OCI-LY7 (cell line): ENCODE results near the gene SLC48A1. TPM values are rescaled to one million over a fixed set of nuclear protein-coding genes. Genes with fewer than 3 reads are reported as not detected.

Experiments
- BruUV-seq: library from RNA; stranded (reverse); fragments of 400-500 nt; replicated peaks from 2 replicates; lab custom pipeline; 2021; lab: Mats Ljungman, UMichigan
- CTCF ChIA-PET: fragments of 300-600 bp; sonication (Branson Sonifier 250); formaldehyde crosslinking; loops from one replicate; lab custom pipeline; 2022; ENCODE audit warnings: antibody characterized with exemption; ENCODE audit not compliant: unreplicated experiment; lab: Charles Lee
- POLR2A ChIA-PET: fragments of 300-600 bp; sonication (Branson Sonifier 250); formaldehyde crosslinking; loops from one replicate; lab custom pipeline; 2022; ENCODE audit warnings: antibody characterized with exemption; lab: Charles Lee
- DNase-seq: peaks from one replicate; pipeline ENCODE4 v3.0.0-alpha.2; 2015; ENCODE audit warnings: low spot score
- H2AFZ ChIP-seq: fragments of 200-600 bp; sonication (generic), shearing (Covaris generic); 2 replicates; pipeline ENCODE4 v1.6.1; 2014; ENCODE audit warnings: mild to moderate bottlenecking, antibody characterized with exemption, low read length, moderate library complexity
- H3K27ac ChIP-seq: fragments of 200-600 bp; sonication (generic); 2 replicates; pipeline ENCODE4 v1.5.1; 2014; ENCODE audit warnings: mixed run types, low read depth, mild to moderate bottlenecking, moderate library complexity, low read length, inconsistent platforms; ENCODE audit not compliant: poor library complexity, severe bottlenecking
- H3K36me3 ChIP-seq: fragments of 200-600 bp; sonication (generic); 2 replicates; pipeline ENCODE4 v1.6.1; 2014; ENCODE audit warnings: mild to moderate bottlenecking, antibody characterized with exemption, low read length, moderate library complexity, mixed read lengths; ENCODE audit not compliant: insufficient read depth
- H3K4me1 ChIP-seq: fragments of 200-600 bp; sonication (generic); 2 replicates; pipeline ENCODE4 v1.5.1; 2014; ENCODE audit warnings: mild to moderate bottlenecking, low read length; ENCODE audit not compliant: insufficient read depth, poor library complexity, severe bottlenecking
- H3K4me2 ChIP-seq: fragments of 200-600 bp; sonication (generic); 2 replicates; pipeline ENCODE4 v1.6.1; 2014; ENCODE audit warnings: mild to moderate bottlenecking, low read length
- H3K4me3 ChIP-seq: fragments of 200-600 bp; sonication (generic); 2 replicates; pipeline ENCODE4 v1.5.1; 2014; ENCODE audit warnings: mild to moderate bottlenecking, low read depth, low read length; ENCODE audit not compliant: poor library complexity, severe bottlenecking
- H3K79me2 ChIP-seq: fragments of 200-600 bp; sonication (generic); 2 replicates; pipeline ENCODE4 v1.6.1; 2016; ENCODE audit warnings: low read depth, mild to moderate bottlenecking, low read length, moderate library complexity, mixed read lengths; ENCODE audit not compliant: insufficient read depth
- H3K9me2 ChIP-seq: fragments of 200-600 bp; sonication (generic); 2 replicates; pipeline ENCODE4 v1.6.1; 2016; ENCODE audit warnings: mild to moderate bottlenecking, low read length, mixed read lengths; ENCODE audit not compliant: insufficient read depth
- H3K9me3 ChIP-seq: fragments of 200-600 bp; sonication (generic); 2 replicates; pipeline ENCODE4 v1.6.1; 2014; ENCODE audit warnings: mild to moderate bottlenecking, mixed run types, low read length, mixed read lengths
- H4K20me1 ChIP-seq: fragments of 200-600 bp; sonication (generic); 2 replicates; pipeline ENCODE4 v1.6.1; 2014; ENCODE audit warnings: mild to moderate bottlenecking, antibody characterized with exemption, low read length, moderate library complexity, mixed read lengths; ENCODE audit not compliant: insufficient read depth
- EZH2phosphoT487 ChIP-seq: fragments of 200-600 bp; sonication (generic); IDR thresholded peaks from 2 replicates; pipeline ENCODE4 v1.6.1; 2018; ENCODE audit warnings: low read depth, borderline replicate concordance, mild to moderate bottlenecking, mixed run types, antibody characterized with exemption, low read length, moderate library complexity, mixed read lengths
- intact Hi-C: fragments of 100-400 bp; cut with micrococcal nuclease; formaldehyde crosslinking; loops from one replicate; pipeline ENCODE4 v1.10.0; 2022; ENCODE audit not compliant: unreplicated experiment
- total RNA-seq, 2 experiments: library from RNA; depleted of rRNA in 1 of 2; stranded (reverse); fragments of >200 nt in 1 of 2; shearing (Covaris generic) in 1 of 2; gene quantifications; 2 replicates each; pipeline ENCODE4 v1.2.3, GENCODE V29; 2014 to 2022
- TF ChIP-seq, protein P1 (sequence below): fragments of 200-600 bp; sonication (generic); conservative IDR thresholded peaks from 2 replicates; pipeline ENCODE4 v1.5.1; 2014; ENCODE audit warnings: mild to moderate bottlenecking, antibody characterized with exemption, low read length, moderate library complexity, mixed read lengths

The SLC48A1 gene
- total RNA-seq, 2 experiments from 2014 or later, result 9.6 to 12.0 TPM

DNA sequence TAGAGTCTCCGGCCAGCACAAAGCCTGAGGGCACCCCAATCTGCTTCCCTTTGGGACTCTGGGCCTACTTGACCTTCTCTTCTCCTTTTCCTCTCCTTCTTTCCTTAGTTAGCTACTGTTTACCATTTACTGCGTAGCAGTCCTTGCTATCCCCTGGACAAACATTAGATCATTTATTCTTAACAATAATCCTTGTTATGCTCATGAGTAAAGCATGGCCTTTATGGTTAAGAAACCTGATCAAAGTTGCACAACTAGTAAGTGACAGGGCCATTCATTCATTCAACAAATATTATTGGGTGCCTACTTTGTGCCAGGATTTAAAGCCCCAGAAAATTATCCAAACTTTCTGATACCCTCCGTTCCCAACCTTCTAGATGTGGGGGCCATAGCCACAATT lies 49.8 kb downstream of the SLC48A1 start:
- Histone ChIP-seq H2AFZ (no peak overlapping the region), H3K36me3 (no peaks in the 10 kb centered on the region), H3K9me2 (no peaks in the 10 kb centered on the region), H4K20me1 (0 out of 2 replicates have a peak, but pooled peaks cover 3% of the 10 kb centered on the region), H3K4me2 (no peak overlapping the region), H3K27ac (no peak overlapping the region), H3K4me3 (no peak overlapping the region), H3K79me2 (peaks cover 14% of the 10 kb centered on the region), H3K4me1 (peaks cover 66% of the 10 kb centered on the region), H3K9me3 (no peaks in the 10 kb centered on the region)
- intact Hi-C loops, result no loop called here
- BruUV-seq, result no TSS peak
- POLR2A ChIA-PET, result interaction anchor here (1.3 to 7.9 kb wide), 2 partner anchors 10 kb away, joined by 11 to 239 read pairs; no protein-coding TSS in a partner anchor
- CTCF ChIA-PET, result interaction anchor here (1.3 to 1.5 kb wide), 2 partner anchors 11 to 13 kb away, joined by 5 to 10 read pairs; no protein-coding TSS in a partner anchor
- TF ChIP-seq, protein P1, sequence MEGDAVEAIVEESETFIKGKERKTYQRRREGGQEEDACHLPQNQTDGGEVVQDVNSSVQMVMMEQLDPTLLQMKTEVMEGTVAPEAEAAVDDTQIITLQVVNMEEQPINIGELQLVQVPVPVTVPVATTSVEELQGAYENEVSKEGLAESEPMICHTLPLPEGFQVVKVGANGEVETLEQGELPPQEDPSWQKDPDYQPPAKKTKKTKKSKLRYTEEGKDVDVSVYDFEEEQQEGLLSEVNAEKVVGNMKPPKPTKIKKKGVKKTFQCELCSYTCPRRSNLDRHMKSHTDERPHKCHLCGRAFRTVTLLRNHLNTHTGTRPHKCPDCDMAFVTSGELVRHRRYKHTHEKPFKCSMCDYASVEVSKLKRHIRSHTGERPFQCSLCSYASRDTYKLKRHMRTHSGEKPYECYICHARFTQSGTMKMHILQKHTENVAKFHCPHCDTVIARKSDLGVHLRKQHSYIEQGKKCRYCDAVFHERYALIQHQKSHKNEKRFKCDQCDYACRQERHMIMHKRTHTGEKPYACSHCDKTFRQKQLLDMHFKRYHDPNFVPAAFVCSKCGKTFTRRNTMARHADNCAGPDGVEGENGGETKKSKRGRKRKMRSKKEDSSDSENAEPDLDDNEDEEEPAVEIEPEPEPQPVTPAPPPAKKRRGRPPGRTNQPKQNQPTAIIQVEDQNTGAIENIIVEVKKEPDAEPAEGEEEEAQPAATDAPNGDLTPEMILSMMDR, result no peak
- no peak for TF ChIP-seq EZH2phosphoT487
- no peak for DNase-seq

DNA sequence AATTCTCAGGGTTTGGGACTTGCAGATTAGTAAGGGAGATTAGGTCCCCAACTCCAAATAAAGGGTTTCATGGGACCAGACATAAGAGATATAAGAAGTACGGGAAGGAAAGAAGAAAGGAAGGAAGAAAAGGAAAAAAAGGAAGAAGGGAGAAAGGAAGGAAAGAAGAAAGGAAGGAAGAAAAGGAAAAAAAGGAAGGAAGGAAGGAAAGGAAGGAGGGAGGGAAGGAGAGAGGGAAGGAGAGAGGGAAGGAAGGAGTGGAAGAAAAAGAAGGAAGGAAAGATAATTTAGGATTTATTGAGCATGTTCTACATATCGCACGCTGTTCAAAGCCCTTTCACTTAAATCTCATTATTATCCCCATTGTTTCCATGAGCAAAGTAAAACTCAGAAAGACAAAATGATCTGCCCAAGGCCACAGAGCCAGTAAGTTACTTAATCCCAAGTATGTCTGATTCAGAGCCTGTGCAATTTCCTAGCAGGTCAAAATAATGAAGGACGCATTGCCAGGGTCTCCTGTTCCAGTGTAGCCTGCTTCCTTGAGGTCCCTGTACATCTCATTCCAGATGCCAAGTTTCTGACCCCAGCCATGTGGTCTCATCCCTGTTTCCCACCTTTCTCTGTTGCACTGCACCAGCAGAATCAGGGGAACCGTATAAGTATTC lies 50.5 kb downstream of the SLC48A1 start:
- CTCF ChIA-PET, result interaction anchor here (0.8 kb wide), 1 partner anchor 10 kb away, joined by 3 read pairs; no protein-coding TSS in a partner anchor
- no TSS peak for BruUV-seq
- no peaks in the 10 kb centered on the region for H3K9me2 ChIP-seq
- H2AFZ ChIP-seq, result no peak overlapping the region
- intact Hi-C loops, result no loop called here
- no peak overlapping the region for H3K4me3 ChIP-seq
- peak overlapping the region; percentile 35 for H3K27ac ChIP-seq
- H3K4me2 ChIP-seq, result peak overlapping the region; percentile 37; the same call in 1 of the 2 replicates
- DNase-seq, result no peak
- H3K4me1 ChIP-seq, result peaks cover 66% of the 10 kb centered on the region
- H3K9me3 ChIP-seq, result no peaks in the 10 kb centered on the region
- no peaks in the 10 kb centered on the region for H4K20me1 ChIP-seq
- H3K79me2 ChIP-seq, result peaks cover 8% of the 10 kb centered on the region; the same call in 1 of the 2 replicates
- no peaks in the 10 kb centered on the region for H3K36me3 ChIP-seq
- no peak for TF ChIP-seq EZH2phosphoT487
- TF ChIP-seq, protein P1, result no peak
- POLR2A ChIA-PET, result interaction anchor here (1.3 to 7.9 kb wide), 4 partner anchors 9 to 12 kb away, joined by 7 to 239 read pairs (median 11); no protein-coding TSS in a partner anchor

DNA sequence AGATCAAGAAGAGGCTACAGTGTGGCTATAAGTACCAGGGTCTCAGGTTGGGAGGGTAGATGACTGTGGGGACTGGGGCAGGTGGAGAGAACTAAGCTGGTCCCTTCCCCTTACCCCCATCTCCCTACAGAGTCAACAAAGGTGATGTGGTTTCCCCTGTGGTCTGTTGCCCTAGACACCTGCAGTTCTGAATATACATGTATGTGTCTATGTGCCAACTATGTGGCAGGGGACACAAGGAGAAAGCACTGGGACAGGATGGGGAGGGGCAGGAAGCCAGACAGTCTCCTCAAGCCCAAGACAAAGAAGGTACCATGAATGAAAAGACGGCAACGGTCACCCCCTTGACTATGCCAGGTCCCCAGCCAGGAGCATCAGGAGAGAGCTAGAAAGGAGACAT lies 51.2 kb downstream of the SLC48A1 start:
- POLR2A ChIA-PET, result interaction anchor here (1.7 to 1.9 kb wide), 2 partner anchors 10 to 12 kb away, joined by 7 to 11 read pairs; no protein-coding TSS in a partner anchor
- peak overlapping the region; percentile 32; the same call in 1 of the 2 replicates for H2AFZ ChIP-seq
- peak overlapping the region; percentile 35 for H3K27ac ChIP-seq
- H3K9me2 ChIP-seq, result no peaks in the 10 kb centered on the region
- H3K4me3 ChIP-seq, result no peak overlapping the region
- no peaks in the 10 kb centered on the region for H3K36me3 ChIP-seq
- intact Hi-C loops, result no loop called here
- H3K79me2 ChIP-seq, result peaks cover 1% of the 10 kb centered on the region; the same call in 1 of the 2 replicates
- no peaks in the 10 kb centered on the region for H3K9me3 ChIP-seq
- peaks cover 70% of the 10 kb centered on the region for H3K4me1 ChIP-seq
- peak; percentile 55 for DNase-seq
- H4K20me1 ChIP-seq, result no peaks in the 10 kb centered on the region
- no peak for TF ChIP-seq EZH2phosphoT487
- TF ChIP-seq, protein P1, result no peak
- peak overlapping the region; percentile 37 for H3K4me2 ChIP-seq
- no TSS peak for BruUV-seq
- CTCF ChIA-PET, result interaction anchor here (0.7 to 0.8 kb wide), 2 partner anchors 9 to 14 kb away, joined by 3 read pairs; no protein-coding TSS in a partner anchor
